ENCODE measurements around the gene PTPRE.

GRCh38 chr10:128103229-128103714 is 196.4 kb downstream of the PTPRE start:
- TF ChIP-seq ZNF274 (IDR thresholded peaks at IDR 0.05; ENCODE audit: low read depth, low read length) = no peak
- TF ChIP-seq YY1 (IDR thresholded peaks at IDR 0.05; ENCODE audit: insufficient read depth, insufficient read length) = no peak
- no peak for TF ChIP-seq SUZ12 (IDR thresholded peaks at IDR 0.05; ENCODE audit: extremely low read depth, insufficient read depth, insufficient read length)
